ENCODE results near the gene SEC23B. TPM values are rescaled to one million over a fixed set of nuclear protein-coding genes. Genes with fewer than 3 reads are reported as not detected.
A peak's percentile ranks its signal among the peaks of the same experiment; 100 is the strongest.

SEC23B gene
- total RNA-seq, 2 experiments from 2014 or later = 42.6 to 51.6 TPM

DNA sequence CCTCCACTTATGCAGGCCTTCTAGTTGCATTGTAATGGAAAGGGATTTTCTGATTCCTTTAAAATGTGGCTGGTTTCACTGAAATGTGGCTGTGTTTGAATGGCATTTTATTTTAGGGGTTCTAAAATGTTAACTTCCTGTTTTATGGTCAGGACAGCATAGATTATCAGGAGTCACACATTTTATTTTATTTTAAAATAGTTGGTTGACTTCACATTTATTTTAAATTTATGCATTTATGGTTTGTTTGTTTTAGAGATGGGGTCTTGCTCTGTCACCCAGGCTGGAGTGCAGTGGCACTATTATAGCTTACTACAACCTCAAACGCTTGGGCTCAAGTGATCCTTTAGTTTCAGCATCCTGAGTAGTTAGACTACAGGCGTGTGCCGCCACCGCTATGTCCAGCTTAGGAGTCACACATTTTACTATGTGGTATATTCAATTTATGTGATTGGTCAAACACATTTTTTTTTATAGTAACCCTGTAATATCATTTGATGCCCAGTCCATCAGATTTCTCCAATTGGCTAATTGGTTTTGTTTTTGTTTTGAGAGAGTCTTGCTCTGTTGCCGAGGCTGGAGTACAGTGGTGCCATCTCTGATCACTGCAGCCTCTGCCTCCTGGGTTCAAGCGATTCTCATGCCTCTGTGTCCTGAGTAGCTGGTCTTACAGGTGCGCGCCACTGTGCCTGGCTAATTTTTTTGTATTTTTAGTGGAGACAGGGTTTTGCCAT is 82.4 kb downstream of the SEC23B start:
- peaks cover 15% of the 10 kb centered on the region for H3K4me1 ChIP-seq (ENCODE audit: insufficient read depth, low read length, poor library complexity, severe bottlenecking)
- no peaks in the 10 kb centered on the region for H4K20me1 ChIP-seq (ENCODE audit: insufficient read depth, low read length)
- no peaks in the 10 kb centered on the region for H3K36me3 ChIP-seq (ENCODE audit: insufficient read depth, low read length)
- BruUV-seq (replicated peaks) = no TSS peak
- H3K9me2 ChIP-seq (ENCODE audit: insufficient read depth, low read length) = no peaks in the 10 kb centered on the region
- no peak overlapping the region for H3K27ac ChIP-seq (ENCODE audit: low read depth, low read length, poor library complexity, severe bottlenecking)
- no peaks in the 10 kb centered on the region for H3K9me3 ChIP-seq (ENCODE audit: low read length)
- peak; percentile 4 for DNase-seq (ENCODE audit: low spot score)
- TF ChIP-seq EZH2phosphoT487 (IDR thresholded peaks at IDR 0.05; ENCODE audit: borderline replicate concordance, low read depth, low read length) = no peak
- TF ChIP-seq, protein P1, sequence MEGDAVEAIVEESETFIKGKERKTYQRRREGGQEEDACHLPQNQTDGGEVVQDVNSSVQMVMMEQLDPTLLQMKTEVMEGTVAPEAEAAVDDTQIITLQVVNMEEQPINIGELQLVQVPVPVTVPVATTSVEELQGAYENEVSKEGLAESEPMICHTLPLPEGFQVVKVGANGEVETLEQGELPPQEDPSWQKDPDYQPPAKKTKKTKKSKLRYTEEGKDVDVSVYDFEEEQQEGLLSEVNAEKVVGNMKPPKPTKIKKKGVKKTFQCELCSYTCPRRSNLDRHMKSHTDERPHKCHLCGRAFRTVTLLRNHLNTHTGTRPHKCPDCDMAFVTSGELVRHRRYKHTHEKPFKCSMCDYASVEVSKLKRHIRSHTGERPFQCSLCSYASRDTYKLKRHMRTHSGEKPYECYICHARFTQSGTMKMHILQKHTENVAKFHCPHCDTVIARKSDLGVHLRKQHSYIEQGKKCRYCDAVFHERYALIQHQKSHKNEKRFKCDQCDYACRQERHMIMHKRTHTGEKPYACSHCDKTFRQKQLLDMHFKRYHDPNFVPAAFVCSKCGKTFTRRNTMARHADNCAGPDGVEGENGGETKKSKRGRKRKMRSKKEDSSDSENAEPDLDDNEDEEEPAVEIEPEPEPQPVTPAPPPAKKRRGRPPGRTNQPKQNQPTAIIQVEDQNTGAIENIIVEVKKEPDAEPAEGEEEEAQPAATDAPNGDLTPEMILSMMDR (conservative IDR thresholded peaks at IDR 0.05; ENCODE audit: low read length) = no peak
- ChIA-PET POLR2A (interaction anchor here (0.6 to 1.5 kb wide), 2 partner anchors 30 to 135 kb away, joined by 3 to 5 read pairs; no protein-coding TSS in a partner anchor), CTCF (ENCODE audit: unreplicated experiment) (no interaction called here)
- no peak overlapping the region for H2AFZ ChIP-seq (ENCODE audit: low read length)
- peak overlapping the region; percentile 81 for H3K4me3 ChIP-seq (ENCODE audit: low read depth, low read length, poor library complexity, severe bottlenecking)
- intact Hi-C loops (cut with micrococcal nuclease; ENCODE audit: unreplicated experiment) = loop anchor here (5.0 kb wide), 1 partner anchor 178 kb away; no protein-coding TSS in a partner anchor
- no peaks in the 10 kb centered on the region; the same call in 1 of the 2 replicates for H3K79me2 ChIP-seq (ENCODE audit: insufficient read depth, low read depth, low read length)
- H3K4me2 ChIP-seq (ENCODE audit: low read length) = peak overlapping the region; percentile 88

DNA sequence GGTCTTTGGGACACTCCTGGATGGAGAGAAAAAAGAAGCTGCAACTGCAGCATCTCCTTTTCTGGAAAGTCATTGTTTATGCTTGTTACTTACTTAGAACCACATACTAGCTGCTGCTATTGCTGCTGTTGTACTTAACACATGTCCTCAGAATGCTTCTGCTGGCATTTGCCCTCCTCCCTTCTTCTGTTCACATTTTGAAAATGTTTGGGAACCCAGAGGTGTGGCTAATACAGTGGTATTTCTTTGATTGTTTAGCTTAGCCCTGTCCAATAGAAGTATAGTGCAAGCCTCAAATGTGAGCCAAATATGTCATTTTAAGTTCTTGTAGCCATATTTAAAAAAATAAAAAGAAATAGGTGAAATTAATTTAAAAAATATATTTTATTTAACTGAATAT is 88.5 kb downstream of the SEC23B start:
- Histone ChIP-seq H3K4me2 (ENCODE audit: low read length) (no peak overlapping the region), H3K9me3 (ENCODE audit: low read length) (no peaks in the 10 kb centered on the region), H3K36me3 (ENCODE audit: insufficient read depth, low read length) (no peaks in the 10 kb centered on the region), H3K27ac (ENCODE audit: low read depth, low read length, poor library complexity, severe bottlenecking) (no peak overlapping the region), H3K4me1 (ENCODE audit: insufficient read depth, low read length, poor library complexity, severe bottlenecking) (no peaks in the 10 kb centered on the region), H2AFZ (ENCODE audit: low read length) (no peak overlapping the region), H3K4me3 (ENCODE audit: low read depth, low read length, poor library complexity, severe bottlenecking) (no peak overlapping the region), H4K20me1 (ENCODE audit: insufficient read depth, low read length) (no peaks in the 10 kb centered on the region), H3K79me2 (ENCODE audit: insufficient read depth, low read depth, low read length) (no peaks in the 10 kb centered on the region), H3K9me2 (ENCODE audit: insufficient read depth, low read length) (no peaks in the 10 kb centered on the region)
- TF ChIP-seq, protein P1 (conservative IDR thresholded peaks at IDR 0.05; ENCODE audit: low read length) = no peak
- no peak for TF ChIP-seq EZH2phosphoT487 (IDR thresholded peaks at IDR 0.05; ENCODE audit: borderline replicate concordance, low read depth, low read length)
- intact Hi-C loops (cut with micrococcal nuclease; ENCODE audit: unreplicated experiment) = no loop called here
- CTCF ChIA-PET (ENCODE audit: unreplicated experiment) = no interaction called here
- BruUV-seq (replicated peaks) = no TSS peak
- POLR2A ChIA-PET = no interaction called here
- no peak for DNase-seq (ENCODE audit: low spot score)

DNA sequence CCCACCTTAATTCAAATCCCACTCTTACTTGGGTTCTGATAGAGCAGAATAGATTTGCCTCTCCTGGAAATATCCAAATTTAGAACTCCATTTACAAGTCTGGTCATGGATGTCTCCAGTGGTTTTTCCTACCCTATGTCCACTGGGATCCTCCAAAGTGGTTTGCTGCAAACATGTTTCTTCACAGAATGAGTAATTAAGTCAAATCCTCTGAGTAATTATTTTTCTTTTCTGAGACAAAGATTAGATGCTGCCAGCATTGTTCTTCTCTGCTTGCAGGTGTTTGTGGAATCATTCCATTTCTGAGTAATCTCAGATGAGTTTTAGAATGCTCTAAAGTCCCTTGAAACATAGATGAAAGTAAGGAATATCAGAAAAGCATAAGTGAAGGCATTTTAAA is 102.0 kb downstream of the SEC23B start:
- no peak overlapping the region for H2AFZ ChIP-seq (ENCODE audit: low read length)
- H3K36me3 ChIP-seq (ENCODE audit: insufficient read depth, low read length) = no peaks in the 10 kb centered on the region
- no peak overlapping the region for H3K4me2 ChIP-seq (ENCODE audit: low read length)
- no peaks in the 10 kb centered on the region for H4K20me1 ChIP-seq (ENCODE audit: insufficient read depth, low read length)
- no TSS peak for BruUV-seq (replicated peaks)
- no peak overlapping the region for H3K4me3 ChIP-seq (ENCODE audit: low read depth, low read length, poor library complexity, severe bottlenecking)
- CTCF ChIA-PET (ENCODE audit: unreplicated experiment) = no interaction called here
- H3K27ac ChIP-seq (ENCODE audit: low read depth, low read length, poor library complexity, severe bottlenecking) = no peak overlapping the region
- no peaks in the 10 kb centered on the region for H3K9me2 ChIP-seq (ENCODE audit: insufficient read depth, low read length)
- intact Hi-C loops (cut with micrococcal nuclease; ENCODE audit: unreplicated experiment) = no loop called here
- H3K79me2 ChIP-seq (ENCODE audit: insufficient read depth, low read depth, low read length) = no peaks in the 10 kb centered on the region
- POLR2A ChIA-PET = no interaction called here
- TF ChIP-seq EZH2phosphoT487 (IDR thresholded peaks at IDR 0.05; ENCODE audit: borderline replicate concordance, low read depth, low read length) = no peak
- TF ChIP-seq, protein P1 (conservative IDR thresholded peaks at IDR 0.05; ENCODE audit: low read length) = no peak
- H3K9me3 ChIP-seq (ENCODE audit: low read length) = no peaks in the 10 kb centered on the region
- H3K4me1 ChIP-seq (ENCODE audit: insufficient read depth, low read length, poor library complexity, severe bottlenecking) = no peaks in the 10 kb centered on the region
- no peak for DNase-seq (ENCODE audit: low spot score)
